Measurements from ENCODE around the gene CP.

CP gene

DNA sequence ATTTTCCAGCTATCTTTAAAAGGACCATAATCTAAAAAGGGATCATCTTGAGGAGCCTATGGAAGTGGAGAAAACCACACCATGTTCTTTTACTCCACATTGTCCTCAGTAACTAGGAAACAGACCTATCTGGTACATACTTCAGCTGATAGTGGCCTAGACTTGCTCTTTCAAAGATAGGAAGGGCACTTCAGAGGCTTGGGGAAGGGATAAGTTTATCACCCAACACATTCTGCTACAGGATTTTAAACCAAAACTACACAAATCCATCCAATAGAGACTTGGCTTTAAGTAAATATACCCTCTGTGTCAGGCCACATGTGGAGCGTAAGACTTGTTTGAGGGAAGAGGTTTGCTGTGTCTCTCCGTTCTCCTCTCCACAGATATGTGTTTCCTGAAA lies 35.4 kb downstream of the CP start:
- Histone ChIP-seq H3K27ac (replicated peaks) (no peak overlapping the region), H3K27me3 (ENCODE audit: insufficient read depth, poor library complexity, severe bottlenecking) (no peaks in the 10 kb centered on the region), H3K4me3 (replicated peaks; ENCODE audit: insufficient read depth, low read length) (no peak overlapping the region)
- no peak for DNase-seq (ENCODE audit: low read depth in 1 of 2, low spot score in 1 of 2)
- TF ChIP-seq, protein P1, sequence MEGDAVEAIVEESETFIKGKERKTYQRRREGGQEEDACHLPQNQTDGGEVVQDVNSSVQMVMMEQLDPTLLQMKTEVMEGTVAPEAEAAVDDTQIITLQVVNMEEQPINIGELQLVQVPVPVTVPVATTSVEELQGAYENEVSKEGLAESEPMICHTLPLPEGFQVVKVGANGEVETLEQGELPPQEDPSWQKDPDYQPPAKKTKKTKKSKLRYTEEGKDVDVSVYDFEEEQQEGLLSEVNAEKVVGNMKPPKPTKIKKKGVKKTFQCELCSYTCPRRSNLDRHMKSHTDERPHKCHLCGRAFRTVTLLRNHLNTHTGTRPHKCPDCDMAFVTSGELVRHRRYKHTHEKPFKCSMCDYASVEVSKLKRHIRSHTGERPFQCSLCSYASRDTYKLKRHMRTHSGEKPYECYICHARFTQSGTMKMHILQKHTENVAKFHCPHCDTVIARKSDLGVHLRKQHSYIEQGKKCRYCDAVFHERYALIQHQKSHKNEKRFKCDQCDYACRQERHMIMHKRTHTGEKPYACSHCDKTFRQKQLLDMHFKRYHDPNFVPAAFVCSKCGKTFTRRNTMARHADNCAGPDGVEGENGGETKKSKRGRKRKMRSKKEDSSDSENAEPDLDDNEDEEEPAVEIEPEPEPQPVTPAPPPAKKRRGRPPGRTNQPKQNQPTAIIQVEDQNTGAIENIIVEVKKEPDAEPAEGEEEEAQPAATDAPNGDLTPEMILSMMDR (IDR thresholded peaks at IDR 0.05; ENCODE audit: insufficient read depth, low read length): no peak
- TF ChIP-seq, protein P2, sequence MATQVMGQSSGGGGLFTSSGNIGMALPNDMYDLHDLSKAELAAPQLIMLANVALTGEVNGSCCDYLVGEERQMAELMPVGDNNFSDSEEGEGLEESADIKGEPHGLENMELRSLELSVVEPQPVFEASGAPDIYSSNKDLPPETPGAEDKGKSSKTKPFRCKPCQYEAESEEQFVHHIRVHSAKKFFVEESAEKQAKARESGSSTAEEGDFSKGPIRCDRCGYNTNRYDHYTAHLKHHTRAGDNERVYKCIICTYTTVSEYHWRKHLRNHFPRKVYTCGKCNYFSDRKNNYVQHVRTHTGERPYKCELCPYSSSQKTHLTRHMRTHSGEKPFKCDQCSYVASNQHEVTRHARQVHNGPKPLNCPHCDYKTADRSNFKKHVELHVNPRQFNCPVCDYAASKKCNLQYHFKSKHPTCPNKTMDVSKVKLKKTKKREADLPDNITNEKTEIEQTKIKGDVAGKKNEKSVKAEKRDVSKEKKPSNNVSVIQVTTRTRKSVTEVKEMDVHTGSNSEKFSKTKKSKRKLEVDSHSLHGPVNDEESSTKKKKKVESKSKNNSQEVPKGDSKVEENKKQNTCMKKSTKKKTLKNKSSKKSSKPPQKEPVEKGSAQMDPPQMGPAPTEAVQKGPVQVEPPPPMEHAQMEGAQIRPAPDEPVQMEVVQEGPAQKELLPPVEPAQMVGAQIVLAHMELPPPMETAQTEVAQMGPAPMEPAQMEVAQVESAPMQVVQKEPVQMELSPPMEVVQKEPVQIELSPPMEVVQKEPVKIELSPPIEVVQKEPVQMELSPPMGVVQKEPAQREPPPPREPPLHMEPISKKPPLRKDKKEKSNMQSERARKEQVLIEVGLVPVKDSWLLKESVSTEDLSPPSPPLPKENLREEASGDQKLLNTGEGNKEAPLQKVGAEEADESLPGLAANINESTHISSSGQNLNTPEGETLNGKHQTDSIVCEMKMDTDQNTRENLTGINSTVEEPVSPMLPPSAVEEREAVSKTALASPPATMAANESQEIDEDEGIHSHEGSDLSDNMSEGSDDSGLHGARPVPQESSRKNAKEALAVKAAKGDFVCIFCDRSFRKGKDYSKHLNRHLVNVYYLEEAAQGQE (IDR thresholded peaks at IDR 0.05; ENCODE audit: insufficient replicate concordance, low read depth): no peak
- TF ChIP-seq POLR2AphosphoS5 (IDR thresholded peaks at IDR 0.05; ENCODE audit: low read depth) (no peak), SPI1 (IDR thresholded peaks at IDR 0.05; ENCODE audit: borderline replicate concordance, low read depth) (no peak), GABPA (IDR thresholded peaks at IDR 0.05; ENCODE audit: low read depth) (no peak)

DNA sequence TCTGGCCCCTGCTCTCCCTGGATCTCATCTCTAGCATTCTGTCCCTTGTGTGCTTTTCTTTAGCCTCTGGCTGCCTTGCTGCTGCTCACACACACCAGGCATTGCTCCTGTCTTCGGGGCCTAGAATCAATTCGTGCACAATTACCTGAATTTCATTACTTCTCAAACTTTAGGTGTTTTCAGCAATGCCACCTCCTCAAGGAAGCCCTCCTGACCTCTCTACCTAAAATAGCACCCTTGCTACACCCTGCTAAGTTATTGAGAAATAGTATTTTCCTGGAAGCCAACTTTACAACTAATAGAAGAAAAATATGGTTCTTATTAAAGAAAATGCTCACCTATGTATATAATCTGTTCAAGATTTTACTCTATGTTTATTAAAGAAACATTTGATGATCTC lies 40.4 kb downstream of the CP start:
- TF ChIP-seq POLR2AphosphoS5 (IDR thresholded peaks at IDR 0.05; ENCODE audit: low read depth) (no peak), GABPA (IDR thresholded peaks at IDR 0.05; ENCODE audit: low read depth) (no peak), SPI1 (IDR thresholded peaks at IDR 0.05; ENCODE audit: borderline replicate concordance, low read depth) (no peak)
- TF ChIP-seq, protein P2 (IDR thresholded peaks at IDR 0.05; ENCODE audit: insufficient replicate concordance, low read depth): no peak
- TF ChIP-seq, protein P1 (IDR thresholded peaks at IDR 0.05; ENCODE audit: insufficient read depth, low read length): no peak
- no peaks in the 10 kb centered on the region for H3K27me3 ChIP-seq (ENCODE audit: insufficient read depth, poor library complexity, severe bottlenecking)
- H3K4me3 ChIP-seq (replicated peaks; ENCODE audit: insufficient read depth, low read length): no peak overlapping the region
- no peak overlapping the region for H3K27ac ChIP-seq (replicated peaks)
- DNase-seq (ENCODE audit: low read depth in 1 of 2, low spot score in 1 of 2): no peak

DNA sequence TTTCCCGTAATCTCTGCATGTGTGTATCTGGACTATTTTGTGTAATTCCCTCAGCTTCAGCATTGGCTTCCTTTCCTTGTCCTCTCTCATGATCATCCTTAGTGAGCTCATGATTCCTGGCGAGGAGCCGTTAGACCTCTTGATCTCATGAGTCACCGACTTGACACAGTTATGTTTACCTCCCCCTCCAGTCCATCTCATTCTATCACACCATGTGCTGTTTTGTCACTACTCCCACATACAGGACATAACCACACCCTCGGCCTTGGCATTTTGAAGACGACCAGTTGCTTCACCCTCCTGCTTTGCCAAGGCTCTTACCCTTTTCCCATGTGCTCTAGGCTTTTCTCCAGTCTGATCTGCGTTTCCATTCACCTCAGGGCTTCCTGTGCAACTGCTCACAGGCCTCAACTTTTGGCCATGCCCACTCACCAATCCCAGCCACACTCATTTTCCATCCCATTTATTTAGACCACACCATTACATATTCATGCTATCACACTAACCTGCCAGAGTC lies 41.5 kb downstream of the CP start:
- TF ChIP-seq GABPA (IDR thresholded peaks at IDR 0.05; ENCODE audit: low read depth) (no peak), SPI1 (IDR thresholded peaks at IDR 0.05; ENCODE audit: borderline replicate concordance, low read depth) (no peak), POLR2AphosphoS5 (IDR thresholded peaks at IDR 0.05; ENCODE audit: low read depth) (no peak)
- TF ChIP-seq, protein P2 (IDR thresholded peaks at IDR 0.05; ENCODE audit: insufficient replicate concordance, low read depth): no peak
- TF ChIP-seq, protein P1 (IDR thresholded peaks at IDR 0.05; ENCODE audit: insufficient read depth, low read length): no peak
- Histone ChIP-seq H3K4me3 (replicated peaks; ENCODE audit: insufficient read depth, low read length) (no peak overlapping the region), H3K27ac (replicated peaks) (no peak overlapping the region), H3K27me3 (ENCODE audit: insufficient read depth, poor library complexity, severe bottlenecking) (no peaks in the 10 kb centered on the region)
- peak in 1 of 2 experiments; percentile 2 for DNase-seq (ENCODE audit: low read depth in 1 of 2, low spot score in 1 of 2)

Data from HL-60 (cell line).